Activated naive CD8-positive, alpha-beta T cell treated with anti-CD3 and anti-CD28 coated beads, Interleukin-2, amount 50 U/mL, for 24 hours (primary cell): Measurements from ENCODE around the gene RAB18.
A peak's percentile ranks its signal among the peaks of the same experiment; 100 is the strongest.

Experiments used
- ATAC-seq: fragments of 150-1000 bp; cut with Tn5 transposase; one replicate; pipeline ENCODE4 v1.10.0; 2021
- DNase-seq: peaks from one replicate; pipeline ENCODE4 v3.0.0; 2021
- H3K27ac Mint-ChIP-seq: one replicate; pipeline ENCODE4 v1.8.0; 2021; ENCODE audit warnings: mild to moderate bottlenecking, mixed read lengths
- H3K27me3 Mint-ChIP-seq: one replicate; pipeline ENCODE4 v1.8.0; 2021; ENCODE audit warnings: mixed read lengths
- H3K36me3 Mint-ChIP-seq: one replicate; pipeline ENCODE4 v1.8.0; 2021; ENCODE audit warnings: low read depth, mixed read lengths
- H3K4me1 Mint-ChIP-seq: one replicate; pipeline ENCODE4 v1.8.0; 2021; ENCODE audit warnings: mixed read lengths
- H3K4me3 Mint-ChIP-seq: one replicate; pipeline ENCODE4 v1.8.0; 2021; ENCODE audit warnings: mild to moderate bottlenecking, moderate library complexity, mixed read lengths
- H3K9me3 Mint-ChIP-seq: one replicate; pipeline ENCODE4 v1.8.0; 2021; ENCODE audit warnings: mixed read lengths

The RAB18 gene

DNA sequence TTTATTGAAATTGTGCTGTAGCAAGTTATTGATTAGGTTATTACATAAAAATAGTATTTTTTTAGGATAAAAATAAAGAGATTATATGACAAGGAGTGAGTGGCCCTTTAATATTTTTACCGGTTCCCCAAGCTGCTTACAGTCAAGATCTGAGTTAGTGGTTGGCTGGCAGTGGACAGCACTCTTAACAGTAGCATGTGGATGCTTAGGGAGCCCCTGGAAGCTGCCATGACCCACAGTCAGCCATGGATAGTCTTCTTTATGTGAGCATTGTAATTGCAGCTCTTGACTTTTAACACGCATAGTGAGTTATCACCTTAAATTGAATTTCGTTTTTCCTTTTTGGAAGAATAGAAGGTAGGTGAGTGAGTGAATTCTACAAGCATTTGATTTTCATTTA, 22.1 kb downstream of the RAB18 start:
- Mint-ChIP-seq H3K4me3 (no peak overlapping the region), H3K9me3 (no peaks in the 10 kb centered on the region), H3K27me3 (no peaks in the 10 kb centered on the region), H3K27ac (no peak overlapping the region), H3K4me1 (peaks cover 76% of the 10 kb centered on the region), H3K36me3 (peaks cover 9% of the 10 kb centered on the region)
- ATAC-seq (no peak), DNase-seq (no peak)

DNA sequence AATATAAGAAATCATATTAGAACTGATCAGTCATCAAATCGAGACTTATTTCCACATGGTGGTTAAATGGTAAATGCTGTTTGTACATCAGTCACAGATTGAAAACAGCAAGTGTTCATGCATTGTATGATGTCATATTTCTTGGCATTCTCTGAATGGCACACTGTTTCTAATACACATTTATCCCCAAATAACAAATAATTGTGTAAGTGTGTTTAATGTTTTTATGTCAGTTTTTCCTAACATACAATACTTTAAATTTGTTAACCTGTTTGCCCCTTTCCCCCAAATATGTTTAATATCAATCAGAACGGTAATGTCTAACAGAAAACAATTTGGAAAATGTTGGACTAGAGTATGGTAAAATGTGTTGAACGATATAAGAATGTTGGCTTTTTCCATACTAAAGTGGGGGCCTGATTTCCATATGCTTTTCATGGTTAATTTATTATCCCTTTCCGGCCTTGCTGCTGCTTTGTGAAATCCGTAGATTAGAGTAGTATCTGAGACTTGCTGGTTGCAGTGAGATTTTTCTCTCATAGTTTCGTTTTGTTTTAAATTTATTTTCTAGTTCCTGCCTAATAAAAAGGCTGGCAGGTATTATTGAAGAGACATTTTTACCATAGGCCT, 23.7 kb downstream of the RAB18 start:
- no peak overlapping the region for H3K4me3 Mint-ChIP-seq
- peaks cover 72% of the 10 kb centered on the region for H3K4me1 Mint-ChIP-seq
- H3K27me3 Mint-ChIP-seq: no peaks in the 10 kb centered on the region
- H3K36me3 Mint-ChIP-seq: peaks cover 11% of the 10 kb centered on the region
- DNase-seq (no peak), ATAC-seq (no peak)
- no peak overlapping the region for H3K27ac Mint-ChIP-seq
- no peaks in the 10 kb centered on the region for H3K9me3 Mint-ChIP-seq

DNA sequence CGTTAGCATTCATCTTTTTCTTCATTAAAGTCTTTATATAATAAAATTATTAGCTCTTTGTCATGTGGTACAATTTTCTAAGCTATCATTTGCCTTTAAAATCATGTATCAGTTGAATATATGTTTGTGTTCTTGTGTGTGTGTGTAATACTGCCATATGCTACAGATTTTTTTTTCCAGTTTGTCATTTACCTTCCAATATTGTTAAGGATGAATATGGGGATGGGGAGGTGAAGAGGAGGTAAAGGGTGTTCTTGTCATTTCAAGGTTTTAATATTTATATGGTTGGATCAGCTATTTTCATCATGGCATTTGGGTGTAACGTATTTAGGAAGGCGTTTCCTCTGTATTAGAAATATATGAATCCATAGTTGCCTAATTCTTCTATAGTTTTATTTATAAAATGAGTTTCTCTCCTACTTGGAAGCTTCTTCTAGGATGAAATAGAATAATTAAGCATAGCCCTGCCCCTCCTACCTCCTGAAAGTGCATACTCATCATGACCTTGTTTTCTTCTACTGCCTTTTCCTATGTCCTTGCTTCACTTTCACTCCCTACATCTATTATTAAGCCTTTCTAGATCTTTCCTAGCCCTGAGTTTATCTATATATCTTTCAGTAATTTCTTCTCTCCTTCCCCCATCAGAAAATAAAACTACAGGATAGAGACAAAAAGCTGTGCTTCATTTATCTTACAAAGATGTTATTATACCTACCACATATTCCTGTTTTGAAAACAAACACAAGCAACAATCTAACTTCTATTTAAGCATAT, 25.1 kb downstream of the RAB18 start:
- ATAC-seq: no peak
- H3K4me3 Mint-ChIP-seq: no peak overlapping the region
- peak overlapping the region; percentile 78 for H3K27ac Mint-ChIP-seq
- peaks cover 11% of the 10 kb centered on the region for H3K36me3 Mint-ChIP-seq
- H3K4me1 Mint-ChIP-seq: peaks cover 63% of the 10 kb centered on the region
- H3K27me3 Mint-ChIP-seq: no peaks in the 10 kb centered on the region
- no peak for DNase-seq
- no peaks in the 10 kb centered on the region for H3K9me3 Mint-ChIP-seq

DNA sequence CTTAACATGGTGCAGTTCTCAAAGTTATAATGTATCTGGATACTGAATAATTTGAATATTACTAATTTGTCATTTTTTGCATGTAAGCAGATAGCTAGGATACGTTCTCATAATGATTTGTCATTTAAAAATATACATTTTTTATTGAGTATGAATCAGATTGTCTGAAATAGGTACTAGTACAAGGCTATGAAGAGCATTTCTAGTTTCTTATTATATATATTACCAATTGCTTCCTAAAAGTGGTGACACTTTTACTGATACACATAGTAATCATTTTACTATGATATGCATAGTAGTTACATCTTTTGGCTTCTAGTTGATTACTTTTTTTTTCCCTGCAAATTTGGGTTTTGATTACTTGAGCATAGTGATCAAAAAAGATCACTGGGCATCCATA, 26.4 kb downstream of the RAB18 start:
- H3K27me3 Mint-ChIP-seq: no peaks in the 10 kb centered on the region
- peaks cover 11% of the 10 kb centered on the region for H3K36me3 Mint-ChIP-seq
- ATAC-seq (no peak), DNase-seq (no peak)
- H3K27ac Mint-ChIP-seq: no peak overlapping the region
- peaks cover 50% of the 10 kb centered on the region for H3K4me1 Mint-ChIP-seq
- H3K4me3 Mint-ChIP-seq: no peak overlapping the region
- H3K9me3 Mint-ChIP-seq: no peaks in the 10 kb centered on the region

DNA sequence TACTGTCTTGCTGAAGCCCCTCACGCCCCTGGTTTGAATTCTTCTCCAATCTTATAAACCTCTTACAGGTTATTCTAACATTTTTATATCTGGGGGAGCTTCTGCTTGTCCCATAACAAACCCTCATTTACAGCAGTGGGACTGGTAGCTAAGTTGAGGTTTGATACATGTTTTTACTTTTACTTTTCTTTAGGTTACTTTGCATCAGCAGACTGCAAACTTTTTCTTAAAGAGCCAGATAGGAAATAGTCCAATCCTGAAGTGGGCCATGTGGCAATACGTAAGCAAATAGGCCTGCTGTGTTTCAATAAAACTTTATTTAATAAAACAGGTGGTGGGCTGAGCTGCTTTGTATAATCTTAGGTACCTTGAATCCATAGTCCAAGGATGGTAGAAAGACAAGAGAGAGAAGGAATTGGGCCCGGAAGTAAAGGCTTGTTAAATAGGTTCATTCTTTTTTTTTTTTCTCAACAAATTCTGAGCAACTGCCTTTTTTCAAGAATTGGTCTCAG, 27.3 kb downstream of the RAB18 start:
- no peak overlapping the region for H3K4me3 Mint-ChIP-seq
- H3K36me3 Mint-ChIP-seq: peaks cover 11% of the 10 kb centered on the region
- H3K9me3 Mint-ChIP-seq: no peaks in the 10 kb centered on the region
- peaks cover 42% of the 10 kb centered on the region for H3K4me1 Mint-ChIP-seq
- no peak for DNase-seq
- ATAC-seq: no peak
- H3K27ac Mint-ChIP-seq: peak overlapping the region; percentile 75
- no peaks in the 10 kb centered on the region for H3K27me3 Mint-ChIP-seq

DNA sequence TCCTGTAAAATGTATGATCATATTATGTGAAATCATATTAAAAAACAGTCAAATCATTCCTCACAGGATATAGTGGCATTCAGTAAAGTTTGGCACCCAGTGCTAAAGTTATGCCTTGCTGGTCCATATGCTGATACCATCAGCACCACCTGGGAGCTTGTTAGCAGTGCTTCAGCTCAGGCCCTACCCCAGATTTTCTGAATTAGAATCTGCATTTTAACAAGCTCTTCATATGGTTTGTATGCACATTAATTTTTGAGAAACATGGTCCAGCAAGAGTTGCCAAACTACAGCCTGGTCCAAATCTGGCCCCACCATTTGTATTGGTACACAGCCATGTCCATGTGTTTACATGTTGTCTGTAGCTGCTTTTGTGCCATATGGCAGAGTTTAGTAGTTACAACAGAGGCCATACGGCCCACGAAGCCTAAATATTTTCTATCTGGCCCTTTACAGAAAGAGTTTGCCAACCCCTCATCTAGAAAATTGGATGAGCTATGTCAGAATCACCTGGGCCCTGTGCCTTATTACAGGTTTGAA, 30.1 kb downstream of the RAB18 start:
- no peak overlapping the region for H3K27ac Mint-ChIP-seq
- ATAC-seq (no peak), DNase-seq (no peak)
- no peaks in the 10 kb centered on the region for H3K27me3 Mint-ChIP-seq
- H3K4me3 Mint-ChIP-seq: no peak overlapping the region
- peaks cover 20% of the 10 kb centered on the region for H3K36me3 Mint-ChIP-seq
- no peaks in the 10 kb centered on the region for H3K9me3 Mint-ChIP-seq
- H3K4me1 Mint-ChIP-seq: peaks cover 30% of the 10 kb centered on the region

DNA sequence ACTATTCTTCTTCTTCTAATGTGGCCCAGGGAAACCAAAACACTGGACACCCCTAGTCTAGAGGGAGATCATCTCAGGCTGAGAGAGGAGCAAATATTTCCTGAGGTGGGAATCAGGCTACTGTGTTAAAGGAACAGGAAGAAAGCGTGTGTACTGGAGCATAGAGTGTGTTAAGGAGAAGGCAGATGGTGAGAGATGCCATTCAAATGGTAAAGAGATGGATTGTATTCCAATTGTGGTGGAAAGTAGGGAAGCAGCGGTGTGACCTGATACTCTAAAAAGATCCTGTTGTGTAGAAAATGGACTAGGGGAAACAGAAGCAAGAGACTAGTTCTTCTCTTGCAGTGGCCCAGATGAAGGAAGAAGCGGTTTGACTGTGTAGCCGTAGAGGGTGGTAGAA, 31.2 kb downstream of the RAB18 start:
- H3K36me3 Mint-ChIP-seq: peaks cover 19% of the 10 kb centered on the region
- no peak for DNase-seq

DNA sequence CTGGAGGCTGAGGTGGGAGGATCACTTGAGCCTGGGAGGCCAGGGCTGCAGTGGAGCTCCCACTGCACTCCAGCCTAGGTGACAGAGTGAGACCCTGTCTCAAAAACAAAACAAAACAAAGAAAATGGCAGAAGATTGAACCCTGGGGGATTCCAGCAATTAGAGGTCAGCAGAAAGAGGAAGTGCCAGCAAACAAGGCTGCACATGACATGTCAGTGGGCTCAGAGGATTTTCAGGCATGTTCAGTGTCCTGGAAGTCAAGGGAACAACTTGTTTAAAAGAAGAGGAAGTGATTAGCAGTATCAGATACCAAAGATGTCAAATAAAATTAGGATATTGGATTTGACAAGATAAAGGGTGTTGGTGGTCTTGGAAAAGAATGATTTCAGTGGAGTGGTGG, 32.3 kb downstream of the RAB18 start:
- DNase-seq (no peak), ATAC-seq (no peak)
- H3K36me3 Mint-ChIP-seq: peaks cover 22% of the 10 kb centered on the region
- H3K27me3 Mint-ChIP-seq: no peaks in the 10 kb centered on the region
- no peak overlapping the region for H3K27ac Mint-ChIP-seq
- no peaks in the 10 kb centered on the region for H3K9me3 Mint-ChIP-seq
- H3K4me3 Mint-ChIP-seq: no peak overlapping the region
- H3K4me1 Mint-ChIP-seq: peaks cover 19% of the 10 kb centered on the region

More for the DNA sequence above, 31.2 kb downstream of the RAB18 start:
- no peaks in the 10 kb centered on the region for H3K9me3 Mint-ChIP-seq
- no peak overlapping the region for H3K4me3 Mint-ChIP-seq
- no peak overlapping the region for H3K27ac Mint-ChIP-seq
- no peak for ATAC-seq
- peaks cover 19% of the 10 kb centered on the region for H3K4me1 Mint-ChIP-seq
- H3K27me3 Mint-ChIP-seq: no peaks in the 10 kb centered on the region

DNA sequence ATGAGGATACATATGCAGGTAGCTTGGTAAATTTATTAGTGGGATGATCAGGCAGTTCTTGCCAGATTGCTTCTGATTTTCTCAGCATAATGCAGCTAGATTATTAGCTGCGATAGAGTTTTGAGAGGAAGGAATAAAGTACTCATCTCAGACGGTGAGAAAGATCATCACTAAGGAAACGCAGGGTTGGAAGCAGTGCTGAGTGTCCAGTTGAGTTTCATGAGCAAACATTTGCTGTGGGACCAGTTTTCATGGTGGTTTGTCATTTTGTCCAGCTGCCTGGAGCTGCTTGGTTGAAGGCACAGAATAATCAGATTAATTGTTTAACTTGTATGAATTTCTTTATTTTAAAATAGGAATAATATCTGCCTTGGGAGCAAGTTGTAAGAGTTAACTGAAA, 33.1 kb downstream of the RAB18 start:
- Mint-ChIP-seq H3K27ac (no peak overlapping the region), H3K36me3 (peaks cover 20% of the 10 kb centered on the region), H3K27me3 (no peaks in the 10 kb centered on the region), H3K4me1 (peaks cover 20% of the 10 kb centered on the region), H3K9me3 (no peaks in the 10 kb centered on the region), H3K4me3 (no peak overlapping the region)
- ATAC-seq (no peak), DNase-seq (no peak)

DNA sequence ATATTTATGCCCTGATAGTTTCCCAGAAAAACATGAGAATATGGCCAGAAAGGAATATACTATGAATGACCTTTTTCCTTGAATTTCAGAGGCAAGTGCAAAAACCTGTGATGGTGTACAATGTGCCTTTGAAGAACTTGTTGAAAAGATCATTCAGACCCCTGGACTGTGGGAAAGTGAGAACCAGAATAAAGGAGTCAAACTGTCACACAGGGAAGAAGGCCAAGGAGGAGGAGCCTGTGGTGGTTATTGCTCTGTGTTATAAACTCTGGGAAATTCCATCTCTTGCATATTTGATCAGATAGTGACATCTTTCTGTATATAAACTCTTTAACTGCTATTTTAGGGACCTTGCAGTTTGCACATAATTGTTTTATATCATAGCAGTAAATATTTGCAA, 33.7 kb downstream of the RAB18 start:
- Mint-ChIP-seq H3K27me3 (no peaks in the 10 kb centered on the region), H3K36me3 (peaks cover 21% of the 10 kb centered on the region), H3K4me3 (no peak overlapping the region), H3K4me1 (peaks cover 23% of the 10 kb centered on the region), H3K9me3 (no peaks in the 10 kb centered on the region), H3K27ac (no peak overlapping the region)
- DNase-seq (no peak), ATAC-seq (peak; percentile 49)

DNA sequence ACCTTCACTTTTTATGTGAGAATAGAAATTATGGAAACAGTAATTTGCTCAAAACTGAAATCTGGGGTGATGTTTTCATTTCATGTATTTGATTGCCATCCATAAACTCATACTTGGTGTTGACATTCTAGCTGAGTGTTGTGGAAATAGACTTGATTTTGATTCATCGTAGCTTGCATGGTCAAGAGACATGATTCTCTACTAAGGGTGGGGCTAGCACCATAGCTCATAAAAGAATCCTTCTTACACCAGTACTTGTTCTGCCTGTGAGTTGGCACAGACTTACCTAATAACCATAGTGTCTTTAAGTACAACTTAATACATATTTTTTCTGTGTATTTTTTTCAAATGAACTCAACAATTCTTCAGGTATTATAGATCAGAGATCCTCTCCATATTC, 36.6 kb downstream of the RAB18 start:
- peaks cover 28% of the 10 kb centered on the region for H3K4me1 Mint-ChIP-seq
- no peaks in the 10 kb centered on the region for H3K27me3 Mint-ChIP-seq
- H3K4me3 Mint-ChIP-seq: no peak overlapping the region
- no peak overlapping the region for H3K27ac Mint-ChIP-seq
- peaks cover 28% of the 10 kb centered on the region for H3K36me3 Mint-ChIP-seq
- ATAC-seq (no peak), DNase-seq (no peak)
- H3K9me3 Mint-ChIP-seq: no peaks in the 10 kb centered on the region

DNA sequence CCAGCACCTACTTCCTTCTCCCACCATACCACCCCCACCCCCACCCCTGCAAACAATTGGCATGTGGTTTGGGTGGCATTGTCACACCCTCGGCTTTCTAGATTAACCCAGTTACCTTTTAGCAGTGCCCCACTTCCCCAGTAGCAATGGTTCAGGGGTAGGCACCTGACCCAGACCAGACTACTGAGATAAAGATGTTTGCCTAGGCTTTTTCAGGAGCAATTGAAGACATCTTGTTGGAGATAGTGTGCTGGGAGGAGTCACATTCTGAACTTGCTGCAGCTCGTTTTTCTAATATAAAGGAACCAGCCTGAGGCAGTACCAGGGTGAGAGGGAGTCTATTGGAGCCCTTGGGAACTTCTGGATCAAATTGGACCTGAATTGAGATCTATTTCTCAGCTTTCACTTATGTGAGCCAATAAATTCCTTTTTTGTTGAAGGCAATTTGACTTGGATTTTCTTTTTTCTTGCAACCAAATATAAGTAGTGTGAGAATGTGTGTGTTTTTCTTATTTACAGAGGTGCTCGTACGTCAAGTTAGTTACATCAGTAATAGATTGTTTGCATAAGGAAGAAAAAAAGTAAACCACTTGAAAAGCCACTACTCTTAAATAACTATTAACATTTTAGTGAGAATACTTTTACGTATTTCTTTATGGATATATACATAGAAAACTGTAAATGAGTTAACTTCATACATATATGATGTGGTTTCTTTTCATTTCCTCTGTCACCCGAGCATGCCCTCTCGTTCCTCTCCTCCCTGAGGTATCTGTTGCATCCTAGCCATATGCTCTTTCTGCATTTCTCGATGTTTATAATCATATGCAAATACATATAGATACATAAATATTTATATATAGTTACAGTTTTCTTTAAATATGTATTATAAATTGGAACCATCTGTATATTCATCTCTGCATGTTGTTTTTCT, 38.0 kb downstream of the RAB18 start:
- Mint-ChIP-seq H3K4me1 (peaks cover 28% of the 10 kb centered on the region), H3K9me3 (no peaks in the 10 kb centered on the region), H3K27ac (no peak overlapping the region), H3K36me3 (peaks cover 31% of the 10 kb centered on the region), H3K27me3 (no peaks in the 10 kb centered on the region), H3K4me3 (no peak overlapping the region)
- DNase-seq (no peak), ATAC-seq (no peak)

DNA sequence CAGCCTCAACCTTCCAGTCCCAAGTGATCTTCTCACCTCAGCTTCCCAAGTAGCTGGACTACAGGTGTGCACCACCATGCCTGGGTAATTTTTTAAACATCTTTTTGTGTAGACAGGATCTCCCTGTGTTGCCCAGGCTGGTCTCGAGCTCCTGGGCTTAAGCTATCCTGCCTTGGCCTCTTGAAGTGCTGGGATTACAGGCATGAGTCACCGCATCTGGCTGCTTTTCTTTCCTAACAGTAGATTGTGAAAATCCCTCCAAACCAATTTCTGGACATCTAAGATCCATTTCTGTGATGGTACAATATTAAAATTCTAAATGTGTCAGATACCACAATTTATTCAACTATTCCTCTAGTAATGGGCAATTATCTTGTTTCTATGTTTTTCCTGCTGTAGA, 38.7 kb downstream of the RAB18 start:
- Mint-ChIP-seq H3K36me3 (peaks cover 28% of the 10 kb centered on the region), H3K4me3 (no peak overlapping the region), H3K27me3 (no peaks in the 10 kb centered on the region), H3K9me3 (no peaks in the 10 kb centered on the region), H3K4me1 (peaks cover 26% of the 10 kb centered on the region), H3K27ac (no peak overlapping the region)
- ATAC-seq: no peak
- DNase-seq: no peak

DNA sequence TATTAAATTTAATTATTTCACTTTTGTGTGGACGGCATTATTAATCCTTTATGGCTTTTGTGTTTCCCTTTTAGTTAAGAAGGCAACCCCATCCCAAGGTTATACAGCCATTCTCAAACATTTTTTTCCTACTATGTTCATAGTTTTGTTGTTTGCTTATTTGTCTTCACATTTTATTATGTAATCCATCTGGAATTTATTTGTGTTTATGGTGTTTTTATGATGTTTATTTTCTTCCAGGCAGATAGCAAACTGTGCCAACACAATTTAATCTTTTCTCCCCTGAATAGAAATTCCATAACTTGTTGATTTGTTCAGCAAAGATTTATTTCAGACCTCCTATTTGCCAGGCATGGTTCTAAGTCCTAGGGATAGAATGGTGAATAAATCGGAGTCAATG, 42.9 kb downstream of the RAB18 start:
- no peaks in the 10 kb centered on the region for H3K9me3 Mint-ChIP-seq
- ATAC-seq: no peak
- no peak overlapping the region for H3K27ac Mint-ChIP-seq
- peaks cover 11% of the 10 kb centered on the region for H3K36me3 Mint-ChIP-seq
- no peak for DNase-seq
- no peak overlapping the region for H3K4me3 Mint-ChIP-seq
- peaks cover 9% of the 10 kb centered on the region for H3K4me1 Mint-ChIP-seq
- no peaks in the 10 kb centered on the region for H3K27me3 Mint-ChIP-seq
